ENCODE results near the gene AAK1.

Gene AAK1

DNA sequence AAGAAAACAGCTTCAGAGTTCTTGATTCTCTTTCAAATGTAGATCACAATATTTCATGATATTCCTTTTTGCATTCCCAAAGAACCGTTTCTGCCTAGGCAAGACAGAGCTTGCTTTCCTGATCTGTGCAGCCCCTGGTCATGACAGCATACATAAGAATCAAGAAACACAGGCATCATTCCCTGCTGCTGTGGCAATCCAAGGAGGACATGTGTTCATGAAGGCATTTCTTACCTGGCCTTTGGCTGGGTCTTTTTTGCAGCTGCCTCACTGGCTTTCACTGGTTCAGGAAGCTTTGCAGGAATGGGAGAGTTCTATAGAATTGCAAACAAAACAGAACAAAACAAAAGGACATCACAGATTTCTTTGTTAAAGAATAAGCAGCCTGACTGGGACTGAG, 118.7 kb downstream of the AAK1 start:
- DNase-seq = no peak

DNA sequence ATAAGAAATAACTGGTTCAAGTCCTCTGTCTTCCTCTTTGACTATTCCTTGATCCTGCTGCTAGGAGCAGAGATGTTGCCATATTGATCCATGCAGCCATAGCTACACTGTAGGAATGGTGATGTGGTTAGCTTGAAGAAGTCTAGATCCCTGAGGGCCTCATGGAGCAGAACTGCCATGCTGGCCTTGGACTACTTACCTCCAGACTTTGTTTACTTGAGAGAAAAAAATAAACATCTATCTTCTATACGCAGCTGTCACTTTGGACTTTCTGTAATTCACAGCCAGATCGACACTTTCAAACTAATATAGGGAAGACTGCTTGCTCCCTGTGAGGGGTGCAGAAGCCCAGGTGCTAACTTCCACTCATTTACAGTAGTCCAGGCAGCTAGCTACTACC, 121.8 kb downstream of the AAK1 start:
- DNase-seq = no peak

DNA sequence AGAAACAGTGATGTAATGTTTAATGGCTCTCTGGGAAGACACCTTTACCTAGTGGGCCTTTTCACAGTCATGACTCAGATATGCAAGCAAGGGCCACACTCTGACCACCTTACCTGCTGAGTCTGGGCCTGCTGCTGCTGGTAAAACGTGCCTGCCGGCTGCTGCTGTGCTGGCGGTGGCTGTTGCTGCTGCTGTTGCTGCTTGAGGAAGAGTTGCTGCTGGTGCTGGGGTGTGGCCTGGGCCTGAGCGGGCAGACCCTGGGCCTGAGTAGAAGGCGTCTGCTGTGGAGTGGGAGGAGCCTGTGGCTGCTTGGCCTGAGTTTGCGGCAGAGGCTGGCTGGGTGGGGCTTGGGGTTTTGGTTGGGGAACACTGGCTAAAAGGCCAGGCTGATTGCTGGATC, 124.7 kb downstream of the AAK1 start:
- DNase-seq = no peak

DNA sequence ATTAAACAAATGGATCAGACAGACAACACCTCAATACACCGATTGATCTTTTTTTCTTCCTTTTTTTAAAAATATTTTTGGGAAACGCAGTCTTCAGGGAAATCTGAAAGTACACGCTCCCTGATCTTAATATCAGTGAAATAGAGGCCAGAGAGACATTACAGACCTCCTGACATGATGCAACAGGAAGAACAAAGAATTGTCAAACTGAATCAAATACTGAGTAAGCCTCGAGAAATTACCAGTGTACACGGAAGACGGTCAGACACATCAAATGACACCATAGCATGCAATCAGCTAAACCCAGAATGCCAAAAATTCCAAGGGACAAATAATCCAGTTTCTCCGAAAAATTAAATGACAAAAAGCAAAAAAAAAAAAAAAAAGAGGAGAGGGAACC, 126.1 kb downstream of the AAK1 start:
- no peak for DNase-seq

DNA sequence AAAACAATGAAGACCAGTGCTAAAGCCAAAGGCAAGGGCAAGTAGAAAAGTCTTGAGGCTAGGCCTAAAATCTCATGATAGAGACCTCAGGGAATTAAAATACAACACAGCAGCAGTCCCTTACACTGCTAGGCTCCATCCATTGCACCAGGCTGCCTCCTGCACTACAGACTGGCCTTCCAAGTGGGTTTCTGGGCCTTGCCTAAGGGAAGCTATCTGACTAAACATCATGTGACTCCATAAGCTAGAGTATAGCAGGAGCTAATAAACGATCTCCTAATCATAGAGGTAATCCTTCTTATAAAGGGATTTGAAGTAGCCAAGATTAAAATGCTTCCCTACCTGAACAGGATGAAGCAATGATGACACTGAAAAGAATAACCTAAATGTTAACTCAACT, 128.7 kb downstream of the AAK1 start:
- DNase-seq = no peak

DNA sequence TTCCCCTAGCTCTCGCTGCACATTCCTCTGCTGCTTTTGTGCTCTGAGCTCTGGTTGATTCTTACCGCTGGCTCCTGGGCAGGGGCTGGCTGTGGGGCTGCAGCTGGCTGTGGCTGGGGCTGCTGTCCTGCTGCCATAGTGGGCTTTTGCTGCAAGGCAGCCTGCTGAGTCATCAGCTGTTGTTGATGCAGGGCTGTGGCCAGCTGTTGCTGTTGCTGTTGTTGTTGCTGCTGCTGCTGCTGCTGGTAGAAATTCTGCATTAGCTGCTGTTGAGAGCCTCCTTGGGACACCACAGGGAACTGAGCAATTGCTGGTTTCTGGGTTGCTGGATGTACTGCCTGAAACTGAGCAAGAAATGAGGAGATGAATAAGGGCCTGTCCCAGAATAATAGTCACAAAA, 129.1 kb downstream of the AAK1 start:
- DNase-seq = no peak

DNA sequence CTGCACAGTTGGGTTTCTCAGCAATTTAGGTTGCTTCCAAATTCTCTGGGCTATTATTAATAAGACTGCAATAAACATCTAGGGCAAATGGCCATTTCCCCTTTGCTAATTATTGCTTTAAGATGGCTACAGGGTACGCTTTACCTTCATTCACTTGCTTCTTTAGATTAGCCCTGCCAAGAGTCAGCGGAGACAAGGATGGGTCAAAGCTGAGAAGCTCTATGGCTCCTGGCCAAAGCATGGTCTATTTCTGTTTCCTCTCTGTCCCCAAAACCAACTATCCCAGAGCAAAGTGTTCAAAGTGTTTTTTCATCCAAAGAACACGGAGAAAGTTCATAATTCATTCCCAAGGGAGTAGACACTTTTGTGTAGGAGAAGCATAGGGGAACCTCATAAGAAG, 131.1 kb downstream of the AAK1 start:
- DNase-seq = no peak

DNA sequence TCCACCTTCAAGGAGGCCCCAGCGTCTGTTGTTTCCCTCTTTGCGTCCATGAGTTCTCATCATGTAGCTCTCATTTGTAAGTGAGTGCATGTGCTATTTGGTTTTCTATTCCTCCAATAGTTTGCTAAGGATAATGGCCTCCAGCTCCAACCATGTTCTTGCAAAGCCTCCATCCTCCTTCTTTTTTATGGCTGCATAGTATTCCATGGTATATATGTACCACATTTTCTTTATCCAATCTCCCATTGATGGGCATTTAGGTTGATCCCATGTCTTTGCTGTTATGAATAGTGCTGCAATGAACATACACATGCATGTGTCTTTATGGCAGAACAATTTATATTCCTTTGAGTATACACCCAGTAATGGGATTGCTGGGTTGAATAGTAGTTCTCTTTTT, 133.3 kb downstream of the AAK1 start:
- no peak for DNase-seq

DNA sequence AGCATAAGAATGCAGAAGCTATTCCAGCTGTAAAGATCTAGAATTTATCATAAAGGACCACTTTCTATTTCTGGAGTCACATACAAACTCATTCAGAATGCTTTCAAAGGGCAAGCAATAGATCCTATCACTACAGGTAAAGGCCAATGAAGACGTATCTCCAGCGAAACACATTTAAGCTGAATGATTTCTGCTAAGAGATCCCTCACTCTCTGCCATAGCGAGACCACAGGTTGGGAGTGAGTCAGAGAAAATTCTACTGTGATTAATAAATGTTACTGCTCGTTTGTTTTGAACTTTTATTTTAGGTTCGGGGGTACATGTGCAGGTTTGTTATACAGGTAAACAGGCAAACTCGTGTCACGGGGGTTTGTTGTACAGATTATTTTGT, 133.8 kb downstream of the AAK1 start:
- DNase-seq = no peak

DNA sequence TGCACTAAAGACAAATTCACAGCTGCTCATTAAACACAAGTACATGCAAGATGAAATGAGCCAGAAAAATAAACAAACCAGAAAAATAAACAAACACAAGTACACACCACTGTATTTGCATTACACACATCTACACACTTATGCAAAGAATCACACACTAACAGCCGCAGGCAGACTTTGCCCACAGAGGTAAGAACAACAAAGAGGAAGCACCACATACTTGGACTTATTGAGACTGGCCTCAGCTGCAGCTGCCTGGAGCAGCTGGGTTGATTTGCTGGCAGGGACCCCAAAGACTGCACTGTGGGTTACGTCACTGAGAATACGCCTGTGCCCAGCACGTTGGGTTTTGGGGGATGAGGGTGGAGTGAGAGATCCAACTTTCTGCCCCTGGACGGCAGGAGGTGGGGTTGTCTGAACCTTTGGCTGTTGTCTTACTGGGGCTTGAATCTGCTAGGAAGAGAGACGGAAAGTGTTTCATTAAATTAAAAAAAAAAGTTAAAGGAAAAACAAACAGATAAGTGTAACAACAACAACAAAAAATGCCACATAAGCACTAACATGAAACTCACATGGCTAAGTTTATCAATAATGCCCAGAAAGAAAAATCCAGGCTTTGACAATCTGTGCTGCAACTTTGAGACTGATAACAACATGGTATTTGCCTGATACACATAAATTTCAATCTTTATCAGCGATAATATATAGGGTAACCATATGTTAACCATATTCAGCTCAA, 134.4 kb downstream of the AAK1 start:
- DNase-seq = no peak

DNA sequence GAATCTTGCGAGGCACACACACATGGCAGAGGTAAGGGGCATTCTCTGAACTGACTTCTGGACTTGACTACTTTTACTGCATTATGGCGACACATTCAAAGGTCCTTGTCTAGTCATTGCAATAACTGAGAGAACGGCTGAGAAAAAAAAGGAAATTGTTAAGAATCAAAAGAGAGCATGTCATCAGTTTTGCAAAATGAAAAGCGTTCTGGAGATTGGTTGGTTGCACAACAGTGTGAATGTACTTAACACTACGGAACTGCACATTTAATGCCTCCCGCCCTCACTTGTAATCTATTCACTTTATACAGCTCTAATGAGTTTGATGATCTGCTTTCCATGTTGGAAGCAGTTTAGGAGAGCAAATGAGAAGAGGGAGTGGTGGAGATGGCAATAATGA, 137.8 kb downstream of the AAK1 start:
- DNase-seq = no peak

DNA sequence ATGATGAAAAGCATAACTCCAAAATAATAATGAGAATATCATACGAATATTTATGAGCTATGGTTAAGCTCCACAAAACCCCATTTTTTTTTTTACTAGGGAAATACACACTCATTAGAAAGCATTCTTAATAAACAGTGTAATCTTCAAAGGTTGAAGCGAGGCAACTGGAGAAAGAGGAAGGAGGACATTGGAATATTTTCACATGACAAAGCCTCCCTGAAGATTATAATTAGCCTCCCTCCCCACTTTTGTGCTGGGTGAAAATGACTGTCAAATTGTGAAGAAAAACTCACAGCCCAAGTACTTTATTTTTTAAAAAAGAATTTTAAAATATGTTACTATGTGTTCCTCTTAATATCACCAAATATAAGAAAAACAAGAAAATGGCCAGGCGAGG, 142.2 kb downstream of the AAK1 start:
- DNase-seq = no peak

DNA sequence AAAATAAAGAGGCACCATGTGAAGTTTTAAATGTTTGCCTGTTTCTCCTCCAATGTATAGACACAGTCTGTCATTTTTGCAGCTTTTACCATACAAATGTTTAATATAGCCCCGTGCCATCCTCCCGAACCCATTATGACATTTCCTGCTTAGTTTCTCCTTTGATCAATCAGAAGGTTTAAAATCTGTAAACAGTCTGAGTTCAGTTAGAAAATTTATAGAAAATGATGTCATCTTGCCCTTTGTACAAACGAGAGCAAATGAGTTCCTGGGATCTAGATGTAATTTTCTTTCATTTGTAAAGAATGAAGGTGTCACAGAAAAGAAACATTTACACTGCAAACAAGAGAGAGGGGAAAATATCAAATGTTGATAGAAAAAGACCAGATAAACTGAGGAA, 143.6 kb downstream of the AAK1 start:
- DNase-seq = no peak

DNA sequence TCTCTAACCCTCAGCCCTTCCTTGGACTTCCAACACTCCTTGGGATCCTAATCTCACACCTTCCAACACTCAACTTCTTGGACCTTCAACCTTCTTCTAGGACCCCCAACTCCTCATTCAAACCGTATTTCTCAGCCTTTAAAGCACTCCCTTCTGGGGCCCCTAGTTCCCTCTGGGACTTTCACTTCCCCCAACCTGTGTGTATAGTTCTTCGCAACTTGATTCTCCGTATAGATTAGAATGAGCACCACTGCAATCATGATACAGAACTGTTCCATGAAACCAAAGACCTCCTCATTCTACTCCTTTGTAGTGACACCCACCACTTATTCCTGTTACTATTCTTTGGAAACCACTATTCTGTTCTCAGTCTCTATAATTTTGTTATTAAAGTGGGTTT, 144.3 kb downstream of the AAK1 start:
- DNase-seq = no peak

DNA sequence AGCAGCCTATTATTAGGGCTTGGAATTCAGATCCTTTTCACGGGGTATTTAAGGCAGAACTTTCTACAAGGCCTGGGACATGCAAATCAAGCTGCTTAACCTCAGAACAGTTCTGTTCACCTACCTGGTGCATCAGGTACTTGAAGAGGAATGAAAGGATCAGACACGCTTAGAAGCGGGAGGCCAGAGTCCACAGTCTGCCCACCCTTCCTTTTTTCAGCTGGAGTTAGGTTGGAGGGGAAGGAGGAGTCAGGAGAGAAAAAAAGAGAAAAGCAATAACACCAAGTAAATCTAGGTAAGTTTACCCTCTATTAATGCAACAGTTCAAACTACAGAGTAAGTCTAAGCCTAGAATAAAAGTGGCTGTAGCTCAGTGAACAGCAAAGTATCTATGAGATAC, 147.7 kb downstream of the AAK1 start:
- DNase-seq = no peak

DNA sequence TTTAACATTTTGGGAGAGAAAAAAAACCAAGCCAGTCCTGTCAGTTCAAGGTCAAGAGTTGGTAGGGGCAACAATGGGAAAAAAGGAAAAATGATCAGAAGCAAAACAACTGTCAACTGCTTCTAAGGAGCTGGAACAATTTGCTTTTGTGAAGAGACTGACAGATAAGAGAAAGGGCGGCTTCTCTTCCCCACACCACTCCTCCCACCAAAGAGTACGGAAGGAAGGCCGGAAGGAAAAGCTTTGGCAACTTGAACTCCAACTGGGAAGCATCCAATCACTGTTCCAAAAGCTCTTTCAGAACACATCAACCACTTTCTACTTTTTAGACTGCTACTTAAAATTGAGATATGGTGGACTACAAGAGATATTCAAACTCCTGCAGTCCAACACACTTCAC, 148.5 kb downstream of the AAK1 start:
- DNase-seq = no peak

DNA sequence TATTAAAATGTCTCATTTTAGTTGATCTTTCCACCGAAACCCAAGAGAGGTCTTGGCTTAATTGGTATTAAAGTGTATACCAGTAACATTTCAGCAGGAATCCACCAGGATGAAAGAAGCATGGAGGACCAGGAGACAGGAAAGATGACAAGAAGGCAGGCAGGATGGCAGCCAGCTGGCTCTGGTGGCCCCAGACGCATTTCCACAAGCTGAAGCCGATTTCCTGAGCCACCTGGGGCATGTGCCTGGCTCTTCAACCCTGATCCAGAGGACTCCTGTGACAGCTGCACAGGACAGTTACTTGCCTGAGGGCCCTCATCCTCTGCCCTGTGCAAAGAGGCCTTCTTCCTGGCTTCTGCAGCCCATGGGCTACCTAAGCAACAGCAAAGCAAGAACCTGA, 149.4 kb downstream of the AAK1 start:
- DNase-seq = no peak

DNA sequence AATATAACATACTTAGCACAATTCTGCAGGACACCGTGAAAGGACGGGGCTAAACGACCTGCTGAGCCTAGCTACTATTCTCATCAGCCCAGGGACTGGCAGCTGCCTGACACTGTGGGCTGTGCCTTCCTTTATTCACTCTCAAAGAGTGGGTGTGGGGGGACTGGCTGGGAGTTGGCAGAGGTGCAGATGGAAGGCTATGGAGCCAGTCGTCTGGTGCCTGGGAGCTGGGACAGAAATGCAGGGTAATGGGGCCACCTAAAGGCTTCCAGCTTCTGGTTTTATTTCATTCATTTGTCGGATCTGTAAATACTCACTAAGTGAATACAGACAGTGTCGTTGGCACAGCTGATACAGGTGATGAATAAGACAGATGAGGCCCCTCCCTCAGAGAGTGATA, 150.3 kb downstream of the AAK1 start:
- DNase-seq = no peak

DNA sequence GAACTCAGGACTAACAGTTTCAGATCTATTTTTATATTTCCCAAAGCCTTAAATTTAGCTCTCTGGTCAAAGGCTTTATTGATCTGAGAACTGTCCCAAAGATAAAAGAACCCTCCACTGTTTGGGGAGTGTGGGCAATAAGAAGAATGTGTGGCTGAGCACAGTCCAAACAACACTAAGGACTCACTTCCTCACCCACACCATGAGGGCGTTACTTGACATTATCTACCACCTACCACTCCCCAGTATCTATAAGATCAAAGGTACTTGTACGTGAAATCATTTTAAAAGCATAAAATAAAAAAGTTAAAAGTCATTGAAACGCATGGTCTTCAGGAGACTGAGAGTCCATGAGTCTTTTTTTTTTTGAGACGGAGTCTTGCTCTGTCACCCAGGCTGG, 151.7 kb downstream of the AAK1 start:
- DNase-seq = no peak

DNA sequence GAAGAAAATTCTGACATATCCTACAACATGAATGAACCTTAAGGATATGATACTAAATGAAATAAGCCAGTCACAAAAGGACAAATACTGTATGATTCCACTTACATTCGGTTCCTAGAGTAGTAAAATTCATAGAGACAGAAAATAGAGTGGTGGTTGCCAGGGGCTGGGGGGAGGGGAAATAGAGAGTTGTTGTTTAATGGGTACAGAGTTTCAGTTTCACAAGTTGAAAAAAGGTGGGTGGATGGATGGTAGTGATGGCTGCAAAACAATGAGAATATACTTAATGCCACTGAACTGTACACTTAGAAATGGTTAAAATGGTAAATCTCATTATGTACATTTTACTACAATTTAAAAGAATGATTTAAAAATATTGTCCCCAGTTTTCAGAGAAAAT, 153.1 kb downstream of the AAK1 start:
- peak; percentile 5 for DNase-seq

DNA sequence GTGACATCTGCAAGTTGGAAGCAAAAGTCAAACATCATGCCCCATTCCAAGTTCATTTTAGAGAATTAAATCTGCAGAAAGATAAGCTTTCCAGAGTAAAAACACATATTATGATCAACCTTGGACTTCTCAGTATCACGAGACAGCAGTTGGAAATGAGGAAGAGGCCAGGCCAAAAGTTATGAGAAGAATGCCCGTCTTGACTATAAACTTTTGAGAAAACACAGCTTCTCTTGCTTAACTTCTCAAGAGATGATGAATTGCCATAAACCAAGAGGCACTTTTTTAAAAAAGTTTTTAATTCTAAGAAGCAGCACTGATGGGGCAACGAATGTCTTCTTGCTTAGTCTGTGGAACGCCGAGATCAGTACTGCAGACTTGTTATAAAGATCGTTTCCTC, 153.7 kb downstream of the AAK1 start:
- DNase-seq = no peak

DNA sequence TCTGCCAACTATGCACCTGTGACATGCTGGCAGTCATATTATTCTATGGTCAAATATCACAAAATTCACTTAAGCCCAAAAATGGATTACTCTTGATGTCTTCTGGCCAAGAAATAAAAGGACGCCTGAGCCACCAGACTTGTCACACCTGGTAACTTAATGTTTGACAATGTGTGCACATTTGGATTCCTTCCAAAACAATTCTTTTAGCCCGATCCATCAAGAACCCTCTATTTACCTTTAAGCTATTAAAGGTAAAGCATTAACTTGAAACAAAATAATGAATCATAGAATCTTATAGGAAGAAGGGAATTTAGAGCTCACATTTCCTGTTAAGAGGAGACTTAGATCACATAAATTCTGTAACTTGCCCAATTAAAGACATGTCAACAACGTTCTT, 159.8 kb downstream of the AAK1 start:
- DNase-seq = no peak

DNA sequence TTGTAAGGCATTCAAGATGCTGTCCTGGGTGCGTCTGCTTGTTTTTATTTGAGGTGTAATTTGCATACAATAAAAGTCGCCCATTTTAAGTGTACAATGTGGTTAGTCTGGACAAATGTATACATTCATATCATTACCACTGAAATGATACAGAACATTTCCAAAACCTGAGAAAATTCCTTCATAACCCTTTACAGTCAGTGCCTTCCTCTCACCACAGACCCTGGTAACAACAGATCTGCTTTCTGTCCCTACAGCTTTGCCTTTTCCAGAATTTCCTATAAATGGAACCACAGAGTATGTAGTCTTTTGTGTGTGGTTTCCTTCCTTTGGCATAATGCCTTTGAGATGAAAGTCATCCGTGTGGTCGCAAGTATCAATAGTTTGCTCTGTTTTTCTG, 160.5 kb downstream of the AAK1 start:
- no peak for DNase-seq

DNA sequence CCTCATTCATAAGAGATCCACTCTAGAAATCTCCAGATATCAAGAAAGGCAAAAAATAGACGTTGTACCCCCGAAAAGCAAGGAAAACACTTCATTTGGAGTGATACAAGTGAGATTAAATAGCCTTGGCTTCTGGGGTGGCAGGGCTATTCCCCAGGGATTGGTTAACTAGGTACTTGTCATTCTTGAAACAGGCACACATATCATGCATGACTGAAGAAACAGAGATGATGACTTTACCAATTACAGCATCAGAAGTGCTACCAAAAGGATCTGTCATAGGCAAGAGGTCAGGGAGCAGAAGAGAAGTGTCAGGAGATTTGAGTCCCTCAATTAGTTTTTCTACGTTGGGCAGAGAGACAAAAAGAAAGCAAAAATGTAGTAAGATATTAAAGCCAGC, 161.1 kb downstream of the AAK1 start:
- no peak for DNase-seq

DNA sequence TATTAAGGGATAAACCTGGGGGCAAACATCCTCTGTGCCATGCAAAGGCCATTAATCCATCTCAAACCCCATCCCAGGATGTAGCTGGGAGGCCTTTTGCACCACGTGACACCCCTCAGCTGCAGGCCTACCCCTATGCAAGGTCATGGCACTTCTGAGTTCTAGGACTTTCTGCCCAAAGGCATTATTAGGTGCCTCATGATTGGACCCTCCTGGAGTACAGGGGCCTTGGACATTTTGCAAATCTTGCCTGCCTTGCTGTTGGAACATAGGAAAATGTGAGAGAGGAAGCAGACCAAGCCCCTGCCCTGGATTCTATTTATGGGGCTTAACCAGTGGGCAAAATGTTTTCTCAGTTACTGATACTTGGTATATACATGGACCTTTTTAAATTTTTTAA, 162.1 kb downstream of the AAK1 start:
- no peak for DNase-seq

DNA sequence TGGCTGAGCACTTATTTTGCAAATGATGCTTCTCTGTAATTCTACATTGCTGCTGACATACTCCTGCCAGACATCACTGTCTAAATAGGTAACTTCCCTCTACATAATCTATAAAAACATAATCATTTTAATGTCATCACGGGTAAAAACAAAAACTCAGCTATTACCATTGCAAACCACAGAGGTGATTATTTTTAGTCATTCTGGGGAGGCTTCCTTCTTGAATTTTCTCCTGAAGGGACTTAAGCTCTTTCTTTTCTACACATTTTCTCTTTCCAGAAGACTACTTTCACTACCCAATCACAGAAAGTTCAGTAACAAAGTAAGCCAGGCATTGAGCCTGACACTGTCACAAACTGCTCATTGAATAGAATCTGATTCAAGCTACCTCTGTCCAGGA, 165.9 kb downstream of the AAK1 start:
- DNase-seq = no peak

All from stimulated activated naive CD4-positive, alpha-beta T cell treated with Interleukin-2 at 50 U/mL for 16 hours (primary cell).